Common myeloid progenitor, CD34-positive (primary cell): Measurements from ENCODE around the gene HTT.

ENCODE experiments used
- CTCF ChIA-PET: fragments of 350-600 bp; sonication (Branson Sonifier 250); formaldehyde crosslinking; loops from one replicate; lab custom pipeline; 2021; ENCODE audit warnings: antibody characterized with exemption; lab: Charles Lee
- POLR2A ChIA-PET: fragments of 350-600 bp; sonication (Branson Sonifier 250); formaldehyde crosslinking; loops from one replicate; lab custom pipeline; 2021; ENCODE audit warnings: antibody characterized with exemption; lab: Charles Lee
- DNase-seq, 3 donors: peaks; one replicate each; pipeline versions ENCODE4 v3.0.0 to v3.0.0-alpha.2; 2013
- H3K27ac ChIP-seq, 2 experiments: 1 replicate in 1 of 2; 2 replicates in 1 of 2; pipeline ENCODE4 v1.7.0; 2013; ENCODE audit warnings: inconsistent platforms in 2 of 2, low read length in 2 of 2, mild to moderate bottlenecking in 2 of 2, low read depth in 1 of 2, moderate library complexity in 1 of 2; ENCODE audit not compliant: severe bottlenecking in 2 of 2, insufficient read depth in 1 of 2, poor library complexity in 1 of 2
- H3K27me3 ChIP-seq, 5 experiments: replicated peaks in 2 of 5; 1 replicate in 3 of 5; 2 replicates in 2 of 5; pipeline versions ENCODE4 v1.6.1 to v1.7.0; 2013; ENCODE audit warnings: low read length in 4 of 5, mild to moderate bottlenecking in 2 of 5, moderate library complexity in 2 of 5, inconsistent platforms in 1 of 5; ENCODE audit not compliant: insufficient read depth in 5 of 5, control insufficient read depth in 4 of 5
- H3K36me3 ChIP-seq, 4 experiments: 1 replicate in 2 of 4; 2 replicates in 2 of 4; pipeline versions ENCODE4 v1.6.1 to v1.7.0; 2013; ENCODE audit warnings: low read length in 3 of 4, control low read depth in 1 of 4, mild to moderate bottlenecking in 1 of 4; ENCODE audit not compliant: control insufficient read depth in 4 of 4, insufficient read depth in 4 of 4
- H3K4me1 ChIP-seq, 4 experiments: 1 replicate in 3 of 4; 2 replicates in 1 of 4; pipeline versions ENCODE4 v1.6.1 to v1.7.1; 2013; ENCODE audit warnings: low read length in 3 of 4, mild to moderate bottlenecking in 3 of 4, control low read depth in 1 of 4, inconsistent platforms in 1 of 4, moderate library complexity in 1 of 4; ENCODE audit not compliant: control insufficient read depth in 4 of 4, insufficient read depth in 4 of 4; ENCODE audit errors: control extremely low read depth in 1 of 4
- H3K4me3 ChIP-seq, 7 experiments: 1 replicate in 4 of 7; 2 replicates in 3 of 7; pipeline versions ENCODE4 v1.5.1 to v1.7.0; 2013; ENCODE audit warnings: mild to moderate bottlenecking in 7 of 7, low read length in 6 of 7, moderate library complexity in 6 of 7, inconsistent platforms in 2 of 7, low read depth in 2 of 7, control low read depth in 1 of 7; ENCODE audit not compliant: insufficient read depth in 4 of 7, control insufficient read depth in 1 of 7; ENCODE audit errors: extremely low read depth in 1 of 7
- H3K9me3 ChIP-seq, 5 experiments: 1 replicate in 4 of 5; 2 replicates in 1 of 5; pipeline versions ENCODE4 v1.6.1 to v1.7.1; 2013; ENCODE audit warnings: low read length in 4 of 5, mild to moderate bottlenecking in 2 of 5, inconsistent platforms in 1 of 5, low read depth in 1 of 5, moderate library complexity in 1 of 5; ENCODE audit not compliant: control insufficient read depth in 4 of 5, insufficient read depth in 2 of 5; ENCODE audit errors: control extremely low read depth in 1 of 5
- WGBS: methylation state at CpG from one replicate; pipeline ENCODE4 v1.1.5; 2013; ENCODE audit not compliant: insufficient coverage; 5-methylcytosine and 5-hydroxymethylcytosine counted together

The HTT gene

DNA sequence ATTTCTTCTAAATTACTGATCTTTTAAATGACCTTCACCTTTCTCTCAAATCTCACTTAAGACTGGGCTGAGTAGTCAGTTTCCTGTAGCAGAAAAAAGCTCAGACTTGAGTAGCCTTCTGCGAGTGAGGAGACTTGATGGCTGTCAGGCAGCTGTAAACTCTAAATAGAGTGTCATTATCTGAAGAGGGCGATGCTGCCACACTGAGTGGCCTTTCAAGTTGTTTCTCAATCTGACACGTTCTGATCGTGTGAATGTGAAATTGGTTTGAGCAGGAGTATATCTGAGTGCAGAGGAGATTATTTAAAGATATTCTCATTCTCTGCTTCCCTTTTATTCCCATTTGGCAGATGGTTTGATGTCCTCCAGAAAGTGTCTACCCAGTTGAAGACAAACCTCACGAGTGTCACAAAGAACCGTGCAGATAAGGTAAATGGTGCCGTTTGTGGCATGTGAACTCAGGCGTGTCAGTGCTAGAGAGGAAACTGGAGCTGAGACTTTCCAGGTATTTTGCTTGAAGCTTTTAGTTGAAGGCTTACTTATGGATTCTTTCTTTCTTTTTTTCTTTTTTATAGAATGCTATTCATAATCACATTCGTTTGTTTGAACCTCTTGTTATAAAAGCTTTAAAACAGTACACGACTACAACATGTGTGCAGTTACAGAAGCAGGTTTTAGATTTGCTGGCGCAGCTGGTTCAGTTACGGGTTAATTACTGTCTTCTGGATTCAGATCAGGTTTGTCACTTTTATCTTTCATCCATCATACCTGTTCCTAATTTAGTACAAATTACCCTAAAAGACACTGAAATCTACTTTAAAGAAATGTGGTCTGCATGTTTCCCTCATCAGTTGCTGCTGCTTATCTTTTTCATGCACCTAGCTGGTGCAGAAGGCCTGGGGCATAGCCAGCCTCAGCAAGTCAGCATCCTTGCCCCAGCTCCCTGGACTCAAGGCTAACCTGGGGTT is 100.2 kb downstream of the HTT start:
- Histone ChIP-seq H3K36me3 (peaks cover 38 to 79% (median 58%) of the 10 kb centered on the region in 4 experiments), H3K4me3 (no peak overlapping the region), H3K4me1 (no peaks in the 10 kb centered on the region), H3K9me3 (no peaks in the 10 kb centered on the region), H3K27me3 (no peaks in the 10 kb centered on the region), H3K27ac (no peak overlapping the region)
- DNase-seq = no peak
- CTCF ChIA-PET = interaction anchor here (1.1 to 1.2 kb wide), 2 partner anchors 26 to 68 kb away, joined by 3 read pairs; no protein-coding TSS in a partner anchor
- WGBS = 97% methylated on average over 8 of the region's 12 CpGs
- POLR2A ChIA-PET = no interaction called here

DNA sequence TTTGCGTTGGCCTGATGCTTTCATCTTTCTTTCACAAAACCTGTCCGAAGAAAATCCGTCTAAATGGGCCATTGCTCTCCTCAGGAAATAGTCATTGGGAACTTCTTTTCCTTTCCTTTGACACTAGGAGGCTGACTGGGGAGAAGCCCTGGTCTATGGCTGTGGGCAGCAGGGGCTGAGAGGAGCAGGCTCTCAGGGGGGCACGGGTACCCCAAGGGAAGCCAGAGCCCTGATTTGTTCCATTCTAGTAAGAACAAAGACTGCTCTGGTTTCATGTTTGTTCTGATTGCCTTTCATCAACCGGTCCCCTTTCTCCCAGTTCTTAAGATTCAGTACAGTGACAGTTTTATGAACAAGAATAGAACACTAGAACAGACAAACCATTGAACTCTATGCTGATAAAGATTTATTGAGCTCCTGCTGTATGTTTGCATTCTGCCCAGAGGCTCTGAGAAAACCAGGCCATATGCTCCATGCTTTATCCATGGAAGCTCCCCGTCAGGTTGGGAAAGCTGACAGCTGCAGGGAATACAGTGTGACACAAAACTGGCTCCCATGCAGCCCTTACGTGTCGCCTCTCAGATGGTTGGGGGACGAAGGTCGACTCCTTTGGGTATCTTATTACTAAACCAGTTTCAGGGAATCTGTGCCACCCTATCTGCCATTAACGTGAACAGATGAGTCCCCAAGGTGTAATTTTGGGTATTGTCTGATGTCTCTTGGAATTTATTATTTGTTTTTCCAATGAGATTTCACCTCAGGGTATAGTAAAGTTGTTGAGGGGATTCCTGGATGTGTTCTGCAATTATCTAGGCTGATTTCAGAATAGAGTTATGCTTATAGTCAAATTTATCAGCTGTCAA is 102.1 kb downstream of the HTT start:
- Histone ChIP-seq H3K36me3 (peaks cover 39 to 84% (median 53%) of the 10 kb centered on the region in 4 experiments), H3K27me3 (no peaks in the 10 kb centered on the region), H3K4me1 (no peaks in the 10 kb centered on the region), H3K27ac (no peak overlapping the region), H3K9me3 (no peaks in the 10 kb centered on the region), H3K4me3 (no peak overlapping the region)
- ChIA-PET CTCF (no interaction called here), POLR2A (no interaction called here)
- DNase-seq = no peak
- 91% methylated on average over 8 of the region's 11 CpGs for WGBS

DNA sequence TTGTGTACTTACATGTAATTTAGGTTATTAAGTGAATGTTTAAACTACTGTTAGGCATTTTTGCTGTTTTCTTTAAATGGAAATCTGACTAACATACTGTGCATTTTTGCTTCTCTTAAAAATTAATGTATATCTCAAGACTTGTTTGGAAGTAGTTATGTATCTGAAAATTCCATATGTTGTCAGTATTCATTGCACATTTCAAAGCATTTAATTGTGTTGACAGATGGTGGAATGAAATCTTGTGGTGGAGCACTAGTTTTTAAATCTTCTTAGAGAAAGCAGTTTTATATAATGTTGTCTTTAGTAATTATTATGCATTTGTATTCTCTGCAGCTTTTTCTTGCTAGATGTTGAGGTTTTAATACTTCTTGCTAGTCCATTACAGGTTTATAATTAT is 102.9 kb downstream of the HTT start:
- Histone ChIP-seq H3K4me3 (no peak overlapping the region), H3K27ac (no peak overlapping the region), H3K9me3 (no peaks in the 10 kb centered on the region), H3K36me3 (peaks cover 41 to 84% (median 55%) of the 10 kb centered on the region in 4 experiments), H3K4me1 (no peaks in the 10 kb centered on the region), H3K27me3 (no peaks in the 10 kb centered on the region)
- DNase-seq = no peak
- ChIA-PET CTCF (no interaction called here), POLR2A (no interaction called here)

DNA sequence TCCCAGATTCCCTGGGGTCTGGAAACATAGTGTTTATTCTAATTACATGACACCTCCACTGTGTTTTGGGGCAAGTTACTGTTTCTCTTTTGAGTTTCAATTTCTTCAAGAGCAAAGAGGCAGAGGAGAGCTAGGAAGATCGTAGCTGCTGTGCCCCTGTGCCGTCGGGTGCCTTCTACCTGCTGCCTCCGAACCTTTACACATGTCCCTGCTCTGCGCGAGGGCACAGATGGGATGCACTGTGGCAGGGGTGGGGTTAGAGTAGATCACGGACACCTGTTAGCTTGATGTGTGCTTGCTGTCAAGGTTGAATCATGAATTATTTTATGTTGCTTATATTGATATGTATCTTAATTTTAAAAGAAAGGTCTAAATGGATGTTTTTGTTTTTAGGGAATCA is 103.4 kb downstream of the HTT start:
- ChIA-PET POLR2A (no interaction called here), CTCF (no interaction called here)
- 97% methylated on average over 5 of the region's 7 CpGs for WGBS
- H3K27ac ChIP-seq = no peak overlapping the region
- no peaks in the 10 kb centered on the region for H3K27me3 ChIP-seq
- H3K9me3 ChIP-seq = no peaks in the 10 kb centered on the region
- H3K4me1 ChIP-seq = no peaks in the 10 kb centered on the region
- peaks cover 41 to 84% (median 55%) of the 10 kb centered on the region in 4 experiments for H3K36me3 ChIP-seq
- DNase-seq = no peak
- no peak overlapping the region for H3K4me3 ChIP-seq

DNA sequence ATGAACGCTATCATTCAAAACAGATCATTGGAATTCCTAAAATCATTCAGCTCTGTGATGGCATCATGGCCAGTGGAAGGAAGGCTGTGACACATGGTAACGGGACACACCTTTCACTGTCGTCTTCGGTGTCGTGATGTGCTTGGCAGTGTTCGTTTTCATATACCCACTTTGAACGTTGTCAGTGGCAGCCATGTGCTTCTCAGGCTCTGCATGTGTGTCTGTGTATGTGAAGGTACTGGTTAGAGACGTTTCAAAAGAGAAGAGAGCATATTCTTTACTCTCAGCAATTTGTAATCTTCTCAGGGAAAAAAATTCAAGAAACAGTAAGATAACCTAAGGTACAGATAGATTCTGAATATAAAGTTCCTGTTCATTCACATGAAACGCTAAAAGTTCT is 103.9 kb downstream of the HTT start:
- Histone ChIP-seq H3K9me3 (no peaks in the 10 kb centered on the region), H3K27ac (no peak overlapping the region), H3K36me3 (peaks cover 41 to 84% (median 55%) of the 10 kb centered on the region in 4 experiments), H3K4me3 (no peak overlapping the region), H3K4me1 (no peaks in the 10 kb centered on the region), H3K27me3 (no peaks in the 10 kb centered on the region)
- ChIA-PET CTCF (no interaction called here), POLR2A (no interaction called here)
- DNase-seq = no peak
- WGBS = 92% methylated on average over 7 of the region's 9 CpGs

DNA sequence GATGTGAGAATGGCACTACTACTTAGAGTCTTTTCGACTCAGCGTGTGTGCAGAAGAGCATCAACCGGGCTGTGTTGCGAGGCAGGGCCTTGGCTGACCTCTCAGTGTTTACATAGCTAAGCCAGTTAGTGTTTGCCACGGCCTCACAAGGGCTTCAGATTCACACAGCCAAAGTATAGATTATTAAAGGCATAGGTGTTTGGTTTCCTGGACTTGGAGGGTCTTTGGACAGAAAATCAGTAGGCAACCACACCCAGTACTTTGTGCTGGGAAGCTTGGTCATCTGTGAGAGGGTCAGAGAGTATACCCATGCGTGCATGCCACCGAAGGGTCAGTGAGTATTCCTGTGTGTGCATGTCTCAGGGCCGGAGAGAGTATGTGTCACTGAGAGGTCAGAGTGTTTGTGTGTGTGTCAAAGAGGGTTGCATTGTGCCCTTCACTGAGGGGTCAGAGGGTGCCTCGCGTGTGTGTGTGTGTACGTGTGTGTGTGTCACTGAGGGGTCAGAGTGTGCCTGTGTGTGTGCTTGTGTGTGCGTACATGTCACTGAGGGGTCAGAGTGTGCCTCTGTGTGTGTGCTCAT is 104.7 kb downstream of the HTT start:
- peaks cover 39 to 86% (median 58%) of the 10 kb centered on the region in 4 experiments for H3K36me3 ChIP-seq
- POLR2A ChIA-PET = no interaction called here

More for the DNA sequence above, 104.7 kb downstream of the HTT start:
- CTCF ChIA-PET = no interaction called here
- Histone ChIP-seq H3K9me3 (no peaks in the 10 kb centered on the region), H3K4me1 (no peaks in the 10 kb centered on the region), H3K4me3 (no peak overlapping the region), H3K27ac (no peak overlapping the region), H3K27me3 (no peaks in the 10 kb centered on the region)
- no peak for DNase-seq
- 96% methylated on average over 12 of the region's 12 CpGs for WGBS
